Heart right ventricle (tissue), 16 donors: ENCODE data around the gene F10. TPM values are rescaled to one million over a fixed set of nuclear protein-coding genes. Genes with fewer than 3 reads are reported as not detected.

Source experiments
- ATAC-seq, 8 donors: fragments of 200-7000 bp; cut with Tn5 transposase; one replicate each; pipeline ENCODE4 v1.9.1; 2020; ENCODE audit warnings: mild to moderate bottlenecking in 8 of 8, moderate library complexity in 8 of 8, moderate number of reproducible peaks in 1 of 8
- DNase-seq, 2 donors: peaks; one replicate each; pipeline ENCODE4 v3.0.0-alpha.2; 2020
- H3K27ac ChIP-seq, 10 donors: fragments of 200-600 bp; sonication (generic) in 2 of 10; one replicate each; pipeline versions ENCODE4 v1.5.0 to v1.8.0; 2020 to 2022; ENCODE audit warnings: mild to moderate bottlenecking in 3 of 10
- H3K27me3 ChIP-seq, 7 donors: fragments of 200-600 bp; one replicate each; pipeline ENCODE4 v1.8.0; 2021 to 2022; ENCODE audit warnings: mild to moderate bottlenecking in 2 of 7
- H3K36me3 ChIP-seq, 9 donors: fragments of 200-600 bp; sonication (generic) in 1 of 9; one replicate each; pipeline versions ENCODE4 v1.5.0 to v1.8.0; 2020 to 2022; ENCODE audit warnings: mild to moderate bottlenecking in 2 of 9
- H3K4me1 ChIP-seq, 9 donors: fragments of 200-600 bp; sonication (generic) in 1 of 9; one replicate each; pipeline versions ENCODE4 v1.5.0 to v1.8.0; 2020 to 2022; ENCODE audit warnings: mild to moderate bottlenecking in 4 of 9
- H3K4me3 ChIP-seq, 10 donors: fragments of 200-600 bp; sonication (generic) in 2 of 10; one replicate each; pipeline versions ENCODE4 v1.5.0 to v1.8.0; 2020 to 2022; ENCODE audit warnings: mild to moderate bottlenecking in 7 of 10, moderate library complexity in 2 of 10
- H3K9me3 ChIP-seq, 11 donors: fragments of 200-600 bp in 10 of 11; sonication (generic) in 2 of 11; one replicate each; pipeline versions ENCODE4 v1.5.0 to v1.8.0; 2013 to 2022; ENCODE audit warnings: mild to moderate bottlenecking in 2 of 11, control low read depth in 1 of 11, moderate library complexity in 1 of 11
- CTCF ChIP-seq, 9 donors: fragments of 200-600 bp; sonication (generic) in 2 of 9; IDR thresholded peaks; one replicate each; pipeline versions ENCODE4 v1.5.0 to v1.8.0; 2021 to 2022; ENCODE audit warnings: antibody characterized with exemption in 9 of 9, mild to moderate bottlenecking in 5 of 9, moderate library complexity in 1 of 9
- WGBS, 2 donors: extraction: QIAGEN DNeasy Blood & Tissue Kit; methylation state at CpG; one replicate each; pipeline ENCODE4 v1.1.7; 2013; ENCODE audit warnings: inconsistent platforms in 1 of 2; 5-methylcytosine and 5-hydroxymethylcytosine counted together
- intact Hi-C, 10 donors: fragments of 100-400 bp; cut with DNase I; formaldehyde crosslinking; loops; one replicate each; pipeline versions ENCODE4 v1.11.1 to v1.14.2; 2022
- polyA plus RNA-seq, 2 donors: library from polyadenylated mRNA; stranded (reverse); fragments of 200-250 nt; gene quantifications; one replicate each; pipeline ENCODE4 v1.2.3, GENCODE V29; 2013
- total RNA-seq, 10 donors: library from RNA; stranded (reverse); fragmentation: NEBNext Ultra II Directional in 3 of 10; extraction: Animal tissue kit (Norgen Biotek cat#: 25700) in 3 of 10; gene quantifications; one replicate each; pipeline versions ENCODE4 v1.2.1 to v1.2.4, GENCODE V29; 2021 to 2023
- donor health status: Arrhythmogenic right ventricular cardiomyopathy.
- donor health status: ischemic (EF 13 %, LVEDD 7.1; RV severe dilation, severe dysfunction).
- donor health status: healthy with polysubstance abuse.
- donor health status: DM: no; HTN: yes; CAD: no.
- donor health status: DM: no; HTN: no; CAD: no.
- donor health status: ischemic (EF 25% LVEDD 6.9; RV normal size, moderate dysfunction).
- donor health status: ischemic (EF 25% LVEDD 5.7; RV mildly dilated, moderate dysfunction).
- donor health status: healthy.
- donor health status: DM: yes; HTN: yes; CAD: no.
- donor health status: Ischemic cardiomyopathy.
- donor health status: ischemic (EF 35%, LVEDD 5.7; RV mildly dilated, moderate dysfunction).
- donor health status: nonischemic (EF 11% LVEDD 7.7; RV severe dilation, severe dysfunction).
- donor health status: DM: yes; HTN: yes; CAD: no.
- donor health status: PGD.
- donor health status: ischemic (EF 29% LVEDD 5.4; RV normal size, mild dysfunction).
- donor health status: nonischemic (EF 23%, LVEDD 6.1; RV moderate dilation, normal function).

F10 gene
- total and polyA plus RNA-seq, 12 donors: 1.7 to 15.1 (median 6.3) TPM

DNA sequence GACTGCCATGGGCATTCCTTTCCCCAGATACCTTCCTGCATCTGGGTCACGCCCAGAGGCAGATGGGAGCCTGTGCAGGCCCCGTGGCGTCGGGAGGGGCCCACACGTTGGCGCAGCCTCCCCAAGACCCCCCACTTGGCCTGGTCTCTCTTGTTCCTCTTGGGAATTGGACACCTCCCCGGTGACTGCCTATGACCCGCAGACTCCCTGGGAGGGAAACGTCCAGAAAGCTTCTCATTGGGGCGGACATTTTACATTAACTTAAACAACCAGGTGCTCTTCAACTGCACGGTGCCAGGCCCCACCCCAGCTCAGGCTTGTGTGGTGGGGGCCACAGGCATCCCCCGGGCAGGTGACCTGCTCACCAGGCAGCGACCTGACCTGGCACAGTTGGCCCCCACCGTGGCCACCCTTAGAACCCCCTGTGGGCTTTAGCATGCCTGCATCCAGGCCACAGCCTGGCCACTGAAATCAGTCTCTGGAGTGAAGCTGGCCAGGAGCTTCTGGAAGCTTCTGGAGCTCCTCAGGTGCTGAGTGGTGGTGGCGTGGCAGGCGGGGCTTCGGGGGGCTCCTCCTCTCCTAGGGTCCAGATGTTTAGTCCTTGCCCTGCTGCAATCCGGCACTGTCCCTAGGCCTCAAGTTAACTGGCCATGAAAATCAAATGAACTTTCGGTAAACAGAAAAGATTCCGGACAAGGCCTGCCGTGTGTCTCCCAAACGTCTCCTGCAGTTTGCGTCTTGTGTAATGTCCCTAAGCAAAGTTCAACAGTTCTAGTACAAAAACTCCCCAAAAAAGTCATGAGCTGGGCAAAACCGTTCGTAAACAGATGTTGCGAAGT, 27.3 kb downstream of the F10 start:
- Histone ChIP-seq H3K4me1 (peaks cover 8 to 25% (median 12%) of the 10 kb centered on the region in 9 donors), H3K9me3 (no peaks in the 10 kb centered on the region), H3K27me3 (peaks cover 0 to 20% (median 0%) of the 10 kb centered on the region in 7 donors), H3K27ac (no peak overlapping the region), H3K4me3 (no peak overlapping the region), H3K36me3 (no peaks in the 10 kb centered on the region)
- ATAC-seq (no peak), DNase-seq (no peak)
- TF ChIP-seq CTCF (IDR thresholded peaks at IDR 0.05): no peak
- intact Hi-C loops: loop anchor here in 2 of 10 donors (10.0 kb wide), 2 partner anchors 65 to 115 kb away; no protein-coding TSS in a partner anchor
- 90 to 93% methylated on average over 26 of the region's 26 CpGs for WGBS, 2 donors

- Histone ChIP-seq H3K4me1 (peaks cover 8 to 25% (median 12%) of the 10 kb centered on the region in 9 donors), H3K27ac (no peak overlapping the region), H3K9me3 (peaks cover 0 to 4% (median 0%) of the 10 kb centered on the region in 11 donors), H3K4me3 (no peak overlapping the region), H3K36me3 (no peaks in the 10 kb centered on the region), H3K27me3 (peaks cover 0 to 20% (median 0%) of the 10 kb centered on the region in 7 donors)
- intact Hi-C loops: loop anchor here in 2 of 10 donors (10.0 kb wide), 2 partner anchors 64 to 116 kb away; no protein-coding TSS in a partner anchor
- WGBS, 2 donors: 88 to 90% methylated on average over 31 of the region's 31 CpGs
- no peak for TF ChIP-seq CTCF (IDR thresholded peaks at IDR 0.05)
- ATAC-seq (no peak), DNase-seq (no peak)
These were observed 28.2 kb downstream of the F10 start for GRCh38 chr13:113150550-113151365.

DNA sequence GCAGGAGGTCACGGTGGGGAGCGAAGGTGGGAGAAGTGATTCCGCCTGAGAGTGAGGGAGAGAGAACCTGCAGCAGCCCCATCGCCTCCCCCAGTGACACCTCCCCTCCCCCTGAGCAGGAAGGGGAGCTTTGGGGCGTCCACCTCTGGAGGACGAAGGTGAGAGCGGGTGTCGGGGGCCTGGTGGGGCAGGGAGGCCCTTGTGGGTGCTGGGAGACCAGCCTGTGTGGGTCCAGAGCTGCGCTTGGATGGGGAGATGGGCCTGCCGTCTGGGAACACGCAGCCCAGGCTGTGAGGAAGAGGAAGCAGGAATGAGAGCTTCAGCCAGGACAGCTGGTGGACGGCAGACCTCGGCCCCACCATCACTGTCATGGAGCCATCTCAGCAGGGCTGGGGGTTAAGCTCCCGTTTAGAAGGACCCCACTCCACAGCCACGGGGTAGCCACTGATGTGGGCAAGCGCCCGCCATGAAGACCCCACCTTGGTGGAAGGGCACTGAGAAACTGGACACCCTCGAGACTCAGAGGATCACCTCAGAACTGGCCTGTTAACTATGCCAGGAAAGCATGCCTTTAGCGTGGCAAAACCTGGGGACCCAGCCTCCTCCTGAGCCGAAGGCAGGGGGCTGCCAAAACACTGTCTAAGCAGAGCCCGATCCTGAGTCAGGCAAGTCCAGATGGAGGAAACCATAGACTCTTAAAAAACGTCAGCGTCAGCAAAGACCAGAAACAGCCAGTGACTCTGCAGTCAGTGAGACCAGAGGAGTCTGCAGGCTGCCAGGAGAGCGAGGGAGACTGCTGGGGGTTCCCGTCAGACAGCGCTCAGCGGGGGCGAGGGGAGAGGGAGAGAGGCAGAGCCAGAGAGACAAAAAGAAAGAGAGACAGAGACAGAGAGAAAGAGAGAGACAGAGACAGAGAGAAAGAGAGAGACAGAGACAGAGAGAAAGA, 29.4 kb downstream of the F10 start:
- no peak for TF ChIP-seq CTCF (IDR thresholded peaks at IDR 0.05)
- ATAC-seq: peak in 7 of 8 donors; percentile 21 to 38 (median 28)
- Histone ChIP-seq H3K36me3 (no peaks in the 10 kb centered on the region), H3K9me3 (peaks cover 0 to 10% (median 0%) of the 10 kb centered on the region in 11 donors), H3K27ac (peak overlapping the region in 8 of 10 donors; percentile 86 to 93 (median 87)), H3K4me1 (peaks cover 8 to 25% (median 12%) of the 10 kb centered on the region in 9 donors), H3K4me3 (peak overlapping the region in 8 of 10 donors; percentile 45 to 62 (median 52)), H3K27me3 (peaks cover 0 to 20% (median 0%) of the 10 kb centered on the region in 7 donors)
- no peak for DNase-seq
- WGBS, 2 donors: 57 to 58% methylated on average over 26 to 28 of the region's 28 CpGs
- intact Hi-C loops: loop anchor here in 2 of 10 donors (2.0 to 10.0 kb wide), 3 partner anchors 63 to 117 kb away; no protein-coding TSS in a partner anchor
